GM21528 (cell line): ENCODE measurements around the gene IFIT5.
"Not testable (repeated sequence)": the region's sequence is repeated elsewhere in the genome, so short reads cannot be mapped to it uniquely, and the experiment has no call there.

Experiments used
- ATAC-seq: cut with Tn5 transposase; IDR thresholded peaks from one replicate; pipeline ENCODE4 v1.9.1; 2021; ENCODE audit warnings: mild to moderate bottlenecking, moderate library complexity; ENCODE audit not compliant: unreplicated experiment, low FRiP score

The IFIT5 gene

GRCh38 chr10:89392974-89393373, 21.4 kb upstream of the IFIT5 start:
- ATAC-seq, result peak; percentile 48

- ATAC-seq, result no peak
These were observed 20.5 kb upstream of the IFIT5 start for GRCh38 chr10:89393898-89394297.

GRCh38 chr10:89395141-89395540, 19.2 kb upstream of the IFIT5 start:
- no peak for ATAC-seq

GRCh38 chr10:89398003-89398749, 16.2 kb upstream of the IFIT5 start:
- ATAC-seq, result no peak

GRCh38 chr10:89399956-89400355, 14.4 kb upstream of the IFIT5 start:
- no peak for ATAC-seq

GRCh38 chr10:89403043-89403442, 11.3 kb upstream of the IFIT5 start:
- no peak for ATAC-seq

- ATAC-seq, result no peak
These were observed 10.0 kb upstream of the IFIT5 start for GRCh38 chr10:89404104-89405047.

GRCh38 chr10:89406178-89406577, 8.2 kb upstream of the IFIT5 start:
- not testable (repeated sequence) for ATAC-seq

GRCh38 chr10:89407792-89408191, 6.6 kb upstream of the IFIT5 start:
- ATAC-seq, result not testable (repeated sequence)

GRCh38 chr10:89409282-89409681, 5.1 kb upstream of the IFIT5 start:
- ATAC-seq, result not testable (repeated sequence)

GRCh38 chr10:89410551-89410950, 3.8 kb upstream of the IFIT5 start:
- ATAC-seq, result not testable (repeated sequence)

- not testable (repeated sequence) for ATAC-seq
These were observed 3.2 kb upstream of the IFIT5 start for GRCh38 chr10:89411135-89411534.

- ATAC-seq, result not testable (repeated sequence)
These were observed 2.1 kb upstream of the IFIT5 start for GRCh38 chr10:89412276-89412675.

GRCh38 chr10:89413398-89413912, 913 bp upstream of the IFIT5 start:
- no peak for ATAC-seq

- ATAC-seq, result peak; percentile 41
These were observed 782 bp downstream of the IFIT5 start for GRCh38 chr10:89414879-89415821.

- no peak for ATAC-seq
These were observed 2.1 kb downstream of the IFIT5 start for GRCh38 chr10:89416465-89416864.

GRCh38 chr10:89419548-89419947, 5.2 kb downstream of the IFIT5 start:
- ATAC-seq, result no peak

- ATAC-seq, result no peak
These were observed 6.7 kb downstream of the IFIT5 start for GRCh38 chr10:89421018-89421476.

GRCh38 chr10:89425000-89425399, 10.6 kb downstream of the IFIT5 start:
- no peak for ATAC-seq
